Stimulated activated effector memory CD8-positive, alpha-beta T cell treated with anti-CD3 and anti-CD28 coated beads, Interleukin-12 subunit alpha, Interleukin-12 subunit beta, amount 100 ng/mL, for 72 hours (primary cell): Measurements from ENCODE around the gene SVOP.
"Not testable (repeated sequence)": the region's sequence is repeated elsewhere in the genome, so short reads cannot be mapped to it uniquely, and the experiment has no call there.

Source experiments
- ATAC-seq: fragments of 150-1000 bp; cut with Tn5 transposase; 2 replicates; pipeline ENCODE4 v1.10.0; 2021
- DNase-seq, 2 donors: peaks; one replicate each; pipeline ENCODE4 v3.0.0; 2021 to 2022; ENCODE audit warnings: low spot score in 2 of 2
- H3K27ac Mint-ChIP-seq: one replicate; pipeline ENCODE4 v1.8.0; 2022; ENCODE audit warnings: mild to moderate bottlenecking, mixed read lengths
- H3K36me3 Mint-ChIP-seq: one replicate; pipeline ENCODE4 v1.8.0; 2022; ENCODE audit warnings: mild to moderate bottlenecking, mixed read lengths
- H3K4me1 Mint-ChIP-seq: one replicate; pipeline ENCODE4 v1.8.0; 2022; ENCODE audit warnings: mixed read lengths
- H3K4me3 Mint-ChIP-seq: one replicate; pipeline ENCODE4 v1.8.0; 2022; ENCODE audit warnings: mild to moderate bottlenecking, mixed read lengths
- H3K9me3 Mint-ChIP-seq: one replicate; pipeline ENCODE4 v1.8.0; 2022; ENCODE audit warnings: mixed read lengths

Gene SVOP

GRCh38 chr12:109009766-109010165 lies 11.1 kb downstream of the SVOP start:
- no peak for DNase-seq
- Mint-ChIP-seq H3K36me3 (no peaks in the 10 kb centered on the region), H3K27ac (no peak overlapping the region)

GRCh38 chr12:109004017-109004416 lies 16.9 kb downstream of the SVOP start:
- DNase-seq (no peak), ATAC-seq (no peak)
- Mint-ChIP-seq H3K9me3 (no peaks in the 10 kb centered on the region), H3K36me3 (no peaks in the 10 kb centered on the region), H3K27ac (no peak overlapping the region), H3K4me1 (no peaks in the 10 kb centered on the region), H3K4me3 (no peak overlapping the region)

More at GRCh38 chr12:109009766-109010165, 11.1 kb downstream of the SVOP start:
- H3K4me1 Mint-ChIP-seq: no peaks in the 10 kb centered on the region
- no peak for ATAC-seq
- no peak overlapping the region for H3K4me3 Mint-ChIP-seq
- H3K9me3 Mint-ChIP-seq: no peaks in the 10 kb centered on the region

DNA sequence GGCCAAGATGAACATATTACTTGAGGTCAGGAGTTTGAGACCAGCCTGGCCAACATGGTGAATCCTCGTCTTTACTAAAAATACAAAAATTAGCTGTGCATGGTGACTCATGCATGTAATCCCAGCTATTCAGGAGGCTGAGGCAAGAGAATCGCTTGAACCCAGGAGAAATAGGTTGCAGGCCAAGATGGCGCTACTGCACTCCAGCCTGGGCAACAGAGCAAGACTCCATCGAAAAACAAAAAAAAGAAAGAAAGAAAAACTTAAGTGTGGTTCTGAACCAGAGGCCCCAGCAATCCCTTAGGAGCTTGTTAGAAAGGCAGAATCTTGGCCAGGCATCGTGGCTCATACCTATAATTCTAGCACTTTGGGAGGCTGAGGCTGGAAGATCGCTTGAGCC lies 24.5 kb downstream of the SVOP start:
- Mint-ChIP-seq H3K36me3 (no peaks in the 10 kb centered on the region), H3K9me3 (peaks cover 2% of the 10 kb centered on the region), H3K4me1 (no peaks in the 10 kb centered on the region), H3K4me3 (peak overlapping the region; percentile 46), H3K27ac (no peak overlapping the region)
- DNase-seq: no peak
- no peak for ATAC-seq

- H3K4me3 Mint-ChIP-seq: no peak overlapping the region
- no peak for ATAC-seq
Measured at GRCh38 chr12:108995370-108995992, 25.4 kb downstream of the SVOP start.

GRCh38 chr12:108990103-108990502 lies 30.8 kb downstream of the SVOP start:
- not testable (repeated sequence) for H3K9me3 Mint-ChIP-seq, ATAC-seq, H3K36me3 Mint-ChIP-seq, H3K4me3 Mint-ChIP-seq, H3K4me1 Mint-ChIP-seq, DNase-seq, H3K27ac Mint-ChIP-seq

More at GRCh38 chr12:108995370-108995992, 25.4 kb downstream of the SVOP start:
- no peak for DNase-seq
- H3K9me3 Mint-ChIP-seq: peaks cover 2% of the 10 kb centered on the region
- H3K36me3 Mint-ChIP-seq: no peaks in the 10 kb centered on the region
- H3K27ac Mint-ChIP-seq: no peak overlapping the region
- H3K4me1 Mint-ChIP-seq: no peaks in the 10 kb centered on the region

- H3K4me3 Mint-ChIP-seq: no peak overlapping the region
- ATAC-seq (no peak), DNase-seq (no peak)
- H3K36me3 Mint-ChIP-seq: no peaks in the 10 kb centered on the region
- H3K4me1 Mint-ChIP-seq: no peaks in the 10 kb centered on the region
- H3K27ac Mint-ChIP-seq: no peak overlapping the region
- H3K9me3 Mint-ChIP-seq: no peaks in the 10 kb centered on the region
Measured at GRCh38 chr12:108989376-108989775, 31.5 kb downstream of the SVOP start.

DNA sequence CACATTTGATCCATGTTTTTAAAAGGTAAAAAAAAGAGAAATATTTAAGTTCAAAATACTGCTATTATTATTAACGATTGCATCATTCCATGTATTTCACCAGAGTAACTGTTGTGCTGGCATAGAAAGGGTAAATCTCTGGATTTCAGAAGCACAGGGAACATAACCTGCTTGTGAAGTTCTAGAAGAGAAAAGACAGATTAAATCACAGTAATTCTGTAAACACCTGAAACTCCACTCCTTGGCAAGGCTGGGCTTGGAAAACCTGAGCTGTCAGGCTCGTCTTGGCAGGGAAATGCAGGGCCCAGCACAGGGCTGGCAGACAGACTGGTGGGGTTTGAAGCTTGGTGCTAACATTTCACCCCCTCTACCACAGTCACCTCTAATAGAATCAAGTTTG lies 35.1 kb downstream of the SVOP start:
- Mint-ChIP-seq H3K27ac (no peak overlapping the region), H3K4me1 (no peaks in the 10 kb centered on the region), H3K36me3 (no peaks in the 10 kb centered on the region), H3K9me3 (no peaks in the 10 kb centered on the region), H3K4me3 (no peak overlapping the region)
- ATAC-seq: no peak
- no peak for DNase-seq

- H3K4me1 Mint-ChIP-seq: no peaks in the 10 kb centered on the region
- no peaks in the 10 kb centered on the region for H3K36me3 Mint-ChIP-seq
- no peak overlapping the region for H3K27ac Mint-ChIP-seq
- ATAC-seq (no peak), DNase-seq (no peak)
- no peaks in the 10 kb centered on the region for H3K9me3 Mint-ChIP-seq
- H3K4me3 Mint-ChIP-seq: no peak overlapping the region
Measured at GRCh38 chr12:108983227-108983626, 37.6 kb downstream of the SVOP start.

DNA sequence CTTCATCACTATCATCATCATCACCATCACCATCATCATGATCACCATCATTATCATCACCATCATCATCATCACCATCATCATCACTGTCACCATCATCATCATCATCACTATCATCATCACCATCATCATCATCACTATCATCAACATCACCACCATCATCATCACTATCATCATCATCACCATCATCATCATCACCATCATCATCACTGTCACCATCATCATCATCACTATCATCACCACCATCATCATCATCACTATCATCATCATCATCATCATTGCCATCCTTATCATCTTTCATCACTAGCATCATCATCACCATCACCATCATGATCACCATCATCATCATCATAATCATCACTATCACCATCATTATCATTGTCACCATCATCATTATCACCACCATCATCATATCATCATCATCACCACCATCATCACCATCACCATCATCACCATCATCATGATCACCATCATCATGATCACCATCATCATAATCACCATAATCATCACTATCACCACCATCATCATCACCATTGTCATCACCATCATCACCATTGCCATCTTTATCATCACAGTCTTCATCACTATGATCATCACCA lies 38.1 kb downstream of the SVOP start:
- Mint-ChIP-seq H3K9me3 (no peaks in the 10 kb centered on the region), H3K36me3 (no peaks in the 10 kb centered on the region), H3K4me3 (no peak overlapping the region), H3K4me1 (no peaks in the 10 kb centered on the region), H3K27ac (no peak overlapping the region)
- DNase-seq (no peak), ATAC-seq (no peak)

- no peak overlapping the region for H3K27ac Mint-ChIP-seq
- no peaks in the 10 kb centered on the region for H3K9me3 Mint-ChIP-seq
- DNase-seq: no peak
Measured at GRCh38 chr12:108981835-108982234, 39.0 kb downstream of the SVOP start.

GRCh38 chr12:108980831-108981618 lies 39.8 kb downstream of the SVOP start:
- DNase-seq (no peak), ATAC-seq (no peak)
- no peaks in the 10 kb centered on the region for H3K9me3 Mint-ChIP-seq
- no peak overlapping the region for H3K27ac Mint-ChIP-seq
- no peaks in the 10 kb centered on the region for H3K36me3 Mint-ChIP-seq
- H3K4me3 Mint-ChIP-seq: no peak overlapping the region
- no peaks in the 10 kb centered on the region for H3K4me1 Mint-ChIP-seq

More at GRCh38 chr12:108981835-108982234, 39.0 kb downstream of the SVOP start:
- ATAC-seq: no peak
- Mint-ChIP-seq H3K4me1 (no peaks in the 10 kb centered on the region), H3K4me3 (no peak overlapping the region), H3K36me3 (no peaks in the 10 kb centered on the region)

- ATAC-seq (no peak), DNase-seq (no peak)
- H3K36me3 Mint-ChIP-seq: no peaks in the 10 kb centered on the region
- no peaks in the 10 kb centered on the region for H3K9me3 Mint-ChIP-seq
- no peak overlapping the region for H3K4me3 Mint-ChIP-seq
- no peak overlapping the region for H3K27ac Mint-ChIP-seq
- H3K4me1 Mint-ChIP-seq: no peaks in the 10 kb centered on the region
Measured at GRCh38 chr12:108977360-108977759, 43.5 kb downstream of the SVOP start.

DNA sequence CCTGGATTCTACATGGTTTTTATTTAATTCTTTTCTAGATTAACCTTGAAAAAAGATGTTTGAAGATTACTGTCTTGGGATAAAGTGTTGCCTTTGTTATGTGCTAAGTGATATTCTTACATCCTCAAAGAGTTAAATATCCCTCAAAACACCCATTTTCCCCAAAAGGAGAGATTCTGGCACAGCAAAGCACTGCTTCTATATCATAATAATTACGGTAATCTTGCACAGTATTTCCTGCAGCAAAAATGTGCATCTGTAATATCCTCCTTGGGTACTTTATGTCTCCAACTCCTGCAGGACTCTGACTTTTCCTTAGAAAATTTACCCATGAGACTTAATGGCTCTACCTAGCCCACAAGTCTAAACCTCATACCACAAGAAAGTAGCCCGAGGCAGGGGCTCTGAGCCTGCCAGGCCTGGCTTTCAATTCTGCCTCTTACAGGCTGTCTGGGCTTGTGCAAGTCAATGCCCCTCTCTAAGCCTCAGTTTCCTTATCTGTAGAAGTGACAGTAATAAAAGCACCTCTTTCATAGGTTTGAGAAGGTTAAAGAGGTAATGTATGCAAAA lies 45.8 kb downstream of the SVOP start:
- H3K4me1 Mint-ChIP-seq: no peaks in the 10 kb centered on the region
- no peak for DNase-seq
- H3K9me3 Mint-ChIP-seq: no peaks in the 10 kb centered on the region
- no peaks in the 10 kb centered on the region for H3K36me3 Mint-ChIP-seq
- no peak overlapping the region for H3K27ac Mint-ChIP-seq
- no peak overlapping the region for H3K4me3 Mint-ChIP-seq
- ATAC-seq: no peak

- Mint-ChIP-seq H3K4me1 (no peaks in the 10 kb centered on the region), H3K36me3 (no peaks in the 10 kb centered on the region), H3K27ac (no peak overlapping the region), H3K4me3 (no peak overlapping the region), H3K9me3 (no peaks in the 10 kb centered on the region)
- DNase-seq (no peak), ATAC-seq (no peak)
Measured at GRCh38 chr12:108973629-108974152, 47.2 kb downstream of the SVOP start.

GRCh38 chr12:108972358-108972757 lies 48.5 kb downstream of the SVOP start:
- no peak overlapping the region for H3K27ac Mint-ChIP-seq
- DNase-seq (no peak), ATAC-seq (no peak)
- H3K9me3 Mint-ChIP-seq: no peaks in the 10 kb centered on the region
- H3K36me3 Mint-ChIP-seq: no peaks in the 10 kb centered on the region
- no peak overlapping the region for H3K4me3 Mint-ChIP-seq
- H3K4me1 Mint-ChIP-seq: no peaks in the 10 kb centered on the region
